ENCODE measurements around the gene FGD4. TPM values are rescaled to one million over a fixed set of nuclear protein-coding genes. Genes with fewer than 3 reads are reported as not detected.

FGD4 gene
- total RNA-seq, 6 experiments from 2014 or later: 1.9 to 5.6 (median 4.8) TPM

DNA sequence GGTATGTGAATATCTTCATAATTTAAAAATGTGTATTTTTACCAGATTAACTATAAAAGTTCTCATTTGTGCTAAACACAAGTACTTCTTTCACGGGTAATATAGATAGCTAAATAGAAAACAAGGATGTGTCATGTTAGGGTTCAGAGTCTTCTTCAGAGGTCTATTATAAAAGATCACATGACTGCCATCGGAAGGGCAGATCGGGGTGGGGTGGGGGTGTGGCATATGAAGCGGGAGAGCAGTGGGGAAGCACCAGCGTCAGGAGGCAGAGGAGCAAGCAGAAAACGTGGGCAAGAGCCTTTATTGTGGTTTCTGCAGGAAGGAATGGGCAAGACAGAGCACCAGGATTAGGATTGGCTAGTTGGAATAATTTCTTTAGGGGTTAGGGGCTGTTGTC is 216.1 kb downstream of the FGD4 start:
- H3K9me3 Mint-ChIP-seq: no peaks in the 10 kb centered on the region
- no peaks in the 10 kb centered on the region for H3K36me3 Mint-ChIP-seq (ENCODE audit: low read depth)
- peaks cover 21% of the 10 kb centered on the region for H3K4me1 Mint-ChIP-seq (ENCODE audit: low read depth)
- no peak overlapping the region for H3K27ac Mint-ChIP-seq
- no peak for DNase-seq
- TF ChIP-seq, protein P1, sequence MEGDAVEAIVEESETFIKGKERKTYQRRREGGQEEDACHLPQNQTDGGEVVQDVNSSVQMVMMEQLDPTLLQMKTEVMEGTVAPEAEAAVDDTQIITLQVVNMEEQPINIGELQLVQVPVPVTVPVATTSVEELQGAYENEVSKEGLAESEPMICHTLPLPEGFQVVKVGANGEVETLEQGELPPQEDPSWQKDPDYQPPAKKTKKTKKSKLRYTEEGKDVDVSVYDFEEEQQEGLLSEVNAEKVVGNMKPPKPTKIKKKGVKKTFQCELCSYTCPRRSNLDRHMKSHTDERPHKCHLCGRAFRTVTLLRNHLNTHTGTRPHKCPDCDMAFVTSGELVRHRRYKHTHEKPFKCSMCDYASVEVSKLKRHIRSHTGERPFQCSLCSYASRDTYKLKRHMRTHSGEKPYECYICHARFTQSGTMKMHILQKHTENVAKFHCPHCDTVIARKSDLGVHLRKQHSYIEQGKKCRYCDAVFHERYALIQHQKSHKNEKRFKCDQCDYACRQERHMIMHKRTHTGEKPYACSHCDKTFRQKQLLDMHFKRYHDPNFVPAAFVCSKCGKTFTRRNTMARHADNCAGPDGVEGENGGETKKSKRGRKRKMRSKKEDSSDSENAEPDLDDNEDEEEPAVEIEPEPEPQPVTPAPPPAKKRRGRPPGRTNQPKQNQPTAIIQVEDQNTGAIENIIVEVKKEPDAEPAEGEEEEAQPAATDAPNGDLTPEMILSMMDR (IDR thresholded peaks at IDR 0.05): no peak
- H3K27me3 Mint-ChIP-seq (ENCODE audit: insufficient read depth): no peaks in the 10 kb centered on the region
- no peak overlapping the region; the same call in 1 of the 2 replicates for H3K4me3 Mint-ChIP-seq

DNA sequence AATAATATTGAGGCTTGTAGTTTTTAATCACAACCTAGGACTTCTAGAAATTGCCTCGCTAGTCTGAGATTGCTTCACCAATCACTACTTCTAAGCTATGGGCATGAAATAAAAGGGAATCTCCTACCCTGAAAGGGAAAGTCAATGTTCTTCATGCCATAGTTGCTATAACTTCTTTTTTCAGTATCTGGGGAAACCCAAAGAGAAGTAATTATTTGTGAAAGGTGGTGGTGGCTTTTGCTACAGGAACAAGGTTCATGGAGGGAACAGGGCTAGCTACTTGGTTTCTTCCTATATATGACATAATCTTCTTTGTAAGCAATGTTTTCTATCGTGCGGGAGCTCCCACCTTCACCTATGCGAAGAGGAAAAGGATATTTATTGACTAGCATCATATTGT is 218.2 kb downstream of the FGD4 start:
- Mint-ChIP-seq H3K27ac (no peak overlapping the region), H3K27me3 (ENCODE audit: insufficient read depth) (no peaks in the 10 kb centered on the region), H3K36me3 (ENCODE audit: low read depth) (no peaks in the 10 kb centered on the region), H3K4me1 (ENCODE audit: low read depth) (peaks cover 18% of the 10 kb centered on the region), H3K9me3 (no peaks in the 10 kb centered on the region), H3K4me3 (no peak overlapping the region)
- TF ChIP-seq, protein P1 (IDR thresholded peaks at IDR 0.05): no peak
- DNase-seq: no peak

DNA sequence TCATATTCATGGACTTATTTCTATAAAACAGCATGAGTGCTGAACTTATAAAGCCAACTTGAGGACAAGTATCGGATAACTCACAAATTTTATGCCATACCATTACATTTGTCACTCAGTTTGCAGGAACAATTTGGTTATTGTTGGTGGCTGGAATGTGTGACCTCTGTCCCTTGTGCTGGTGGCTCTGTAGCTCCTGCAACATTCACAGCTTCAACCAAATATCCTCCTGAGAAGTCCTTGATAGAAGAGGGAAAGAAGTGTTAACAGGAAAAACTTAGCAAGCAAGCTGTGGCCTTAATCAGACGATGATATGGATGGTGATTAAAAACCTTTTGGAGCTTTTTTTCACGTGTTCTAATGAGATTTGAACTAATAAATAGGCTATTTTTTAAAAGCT is 218.8 kb downstream of the FGD4 start:
- TF ChIP-seq, protein P1 (IDR thresholded peaks at IDR 0.05): no peak
- Mint-ChIP-seq H3K27ac (no peak overlapping the region), H3K4me1 (ENCODE audit: low read depth) (peaks cover 12% of the 10 kb centered on the region), H3K36me3 (ENCODE audit: low read depth) (no peaks in the 10 kb centered on the region), H3K27me3 (ENCODE audit: insufficient read depth) (no peaks in the 10 kb centered on the region), H3K4me3 (no peak overlapping the region), H3K9me3 (no peaks in the 10 kb centered on the region)
- DNase-seq: no peak

DNA sequence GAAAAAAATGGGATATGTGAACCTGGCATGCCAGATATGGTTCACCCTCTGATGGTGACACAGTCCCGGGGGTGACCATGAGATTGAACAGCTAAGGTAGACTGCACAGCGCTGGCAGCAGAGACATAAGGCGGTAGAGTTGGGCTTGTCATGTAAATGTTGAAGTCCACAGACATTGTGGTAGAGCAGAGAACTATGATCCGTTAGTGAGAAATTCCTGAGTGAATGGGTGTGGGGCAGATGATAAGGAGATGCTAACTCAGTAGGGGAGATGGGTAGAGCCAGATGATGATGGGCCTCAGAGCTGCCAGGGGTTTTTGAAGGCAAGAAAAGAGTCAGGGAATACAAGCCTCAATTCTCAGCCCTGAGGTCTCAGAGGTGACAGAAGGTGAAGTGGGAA is 228.6 kb downstream of the FGD4 start:
- no peaks in the 10 kb centered on the region for H3K4me1 Mint-ChIP-seq (ENCODE audit: low read depth)
- no peak overlapping the region for H3K4me3 Mint-ChIP-seq
- H3K9me3 Mint-ChIP-seq: no peaks in the 10 kb centered on the region
- no peak for DNase-seq
- TF ChIP-seq, protein P1 (IDR thresholded peaks at IDR 0.05): no peak
- no peak overlapping the region for H3K27ac Mint-ChIP-seq
- no peaks in the 10 kb centered on the region for H3K36me3 Mint-ChIP-seq (ENCODE audit: low read depth)
- H3K27me3 Mint-ChIP-seq (ENCODE audit: insufficient read depth): no peaks in the 10 kb centered on the region

DNA sequence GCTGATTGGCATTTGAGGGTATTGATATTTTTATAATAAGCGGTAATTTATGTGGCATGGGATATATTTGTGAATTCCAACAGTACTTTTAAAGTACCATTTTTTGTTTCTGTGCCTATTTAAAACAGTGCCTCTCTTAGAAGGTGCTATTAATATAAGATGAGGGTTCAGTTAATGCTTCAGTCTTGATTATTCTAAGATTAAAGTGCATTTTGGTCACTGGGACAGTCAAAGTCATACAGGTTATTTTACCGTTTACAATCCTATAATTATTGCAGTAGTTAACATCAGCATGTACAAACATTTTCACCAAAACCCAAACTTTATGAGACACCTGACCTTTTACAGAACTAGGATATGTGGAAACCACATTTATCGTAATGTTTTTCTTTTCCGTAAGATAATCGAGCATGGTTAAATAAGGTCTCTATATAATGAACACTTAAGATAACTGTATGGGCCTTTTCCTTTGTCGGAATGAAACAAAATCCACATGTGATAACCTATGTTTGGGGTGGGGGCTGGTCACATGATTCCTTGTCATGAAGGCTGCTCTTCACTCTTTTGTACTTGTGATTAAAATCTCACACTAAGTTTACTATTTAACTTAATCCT is 242.0 kb downstream of the FGD4 start:
- Mint-ChIP-seq H3K4me3 (no peak overlapping the region), H3K9me3 (no peaks in the 10 kb centered on the region), H3K27me3 (ENCODE audit: insufficient read depth) (no peaks in the 10 kb centered on the region), H3K36me3 (ENCODE audit: low read depth) (no peaks in the 10 kb centered on the region; the same call in none of the 2 replicates), H3K27ac (no peak overlapping the region), H3K4me1 (ENCODE audit: low read depth) (peaks cover 4% of the 10 kb centered on the region; the same call in 1 of the 2 replicates)
- TF ChIP-seq, protein P1 (IDR thresholded peaks at IDR 0.05): no peak
- no peak for DNase-seq
